Smooth muscle cell (in vitro differentiated cells): ENCODE data around the gene UBA3. TPM values are rescaled to one million over a fixed set of nuclear protein-coding genes. Genes with fewer than 3 reads are reported as not detected.

ENCODE experiments used
- DNase-seq: peaks from one replicate; lab custom pipeline; 2025; ENCODE audit not compliant: unreplicated experiment; lab: John Stamatoyannopoulos, UW
- H2AFZ ChIP-seq: fragments of 200-600 bp; sonication (generic); 2 replicates; pipeline ENCODE4 v1.6.0; 2016; ENCODE audit warnings: antibody characterized with exemption, low read depth, mild to moderate bottlenecking
- H3F3A ChIP-seq: fragments of 200-600 bp; sonication (generic); 2 replicates; pipeline ENCODE4 v1.6.0; 2017; ENCODE audit warnings: antibody characterized with exemption, low read depth
- H3K27ac ChIP-seq: fragments of 200-600 bp; sonication (generic); 2 replicates; pipeline ENCODE4 v1.5.1; 2016; ENCODE audit warnings: low read depth, mild to moderate bottlenecking
- H3K27me3 ChIP-seq: fragments of 200-600 bp; sonication (generic); 2 replicates; pipeline ENCODE4 v1.6.1; 2016; ENCODE audit warnings: low read depth, mild to moderate bottlenecking
- H3K36me3 ChIP-seq: fragments of 200-600 bp; sonication (generic); 2 replicates; pipeline ENCODE4 v1.5.1; 2016; ENCODE audit warnings: low read depth
- H3K4me1 ChIP-seq: fragments of 200-600 bp; sonication (generic); 2 replicates; pipeline ENCODE4 v1.5.1; 2016; ENCODE audit warnings: low read depth
- H3K4me2 ChIP-seq: fragments of 200-600 bp; sonication (generic); 2 replicates; pipeline ENCODE4 v1.6.0; 2016; ENCODE audit warnings: mild to moderate bottlenecking
- H3K4me3 ChIP-seq: fragments of 200-600 bp; sonication (generic); 2 replicates; pipeline ENCODE4 v1.5.1; 2016; ENCODE audit warnings: mild to moderate bottlenecking
- H3K79me2 ChIP-seq: fragments of 200-600 bp; sonication (generic); 2 replicates; pipeline ENCODE4 v1.6.0; 2016; ENCODE audit warnings: low read depth, mild to moderate bottlenecking
- H3K9ac ChIP-seq: fragments of 200-600 bp; sonication (generic); 2 replicates; pipeline ENCODE4 v1.6.0; 2016; ENCODE audit warnings: low read depth
- H3K9me3 ChIP-seq: fragments of 200-600 bp; sonication (generic); replicated peaks from 2 replicates; pipeline ENCODE4 v1.5.1; 2016; ENCODE audit warnings: low read depth
- H4K20me1 ChIP-seq: fragments of 200-600 bp; sonication (generic); 2 replicates; pipeline ENCODE4 v1.6.0; 2016; ENCODE audit warnings: low read depth
- WGBS: methylation state at CpG from one replicate; pipeline ENCODE4 v1.1.7; 2016; ENCODE audit warnings: low lambda C conversion rate; 5-methylcytosine and 5-hydroxymethylcytosine counted together
- polyA plus RNA-seq: library from polyadenylated mRNA; unstranded; fragments of >200 nt; fragmentation: Nextera tagmentation; extraction: Ambion mirVana; gene quantifications from 2 replicates; pipeline ENCODE4 v1.2.1, GENCODE V29; 2016
- total RNA-seq: library from RNA; depleted of rRNA; stranded (reverse); fragments of >200 nt; gene quantifications from 2 replicates; pipeline ENCODE4 v1.2.3, GENCODE V29; 2014
- TF ChIP-seq, protein P1 (sequence below): fragments of 200-600 bp; sonication (generic); IDR thresholded peaks from 2 replicates; pipeline ENCODE4 v1.5.1; 2017; ENCODE audit warnings: borderline replicate concordance, mild to moderate bottlenecking, antibody characterized with exemption; ENCODE audit not compliant: insufficient read depth, poor library complexity, severe bottlenecking

UBA3 gene
- total RNA-seq = 71.2 and 102 TPM in 2 replicates
- polyA plus RNA-seq = 47.5 and 52.4 TPM in 2 replicates

DNA sequence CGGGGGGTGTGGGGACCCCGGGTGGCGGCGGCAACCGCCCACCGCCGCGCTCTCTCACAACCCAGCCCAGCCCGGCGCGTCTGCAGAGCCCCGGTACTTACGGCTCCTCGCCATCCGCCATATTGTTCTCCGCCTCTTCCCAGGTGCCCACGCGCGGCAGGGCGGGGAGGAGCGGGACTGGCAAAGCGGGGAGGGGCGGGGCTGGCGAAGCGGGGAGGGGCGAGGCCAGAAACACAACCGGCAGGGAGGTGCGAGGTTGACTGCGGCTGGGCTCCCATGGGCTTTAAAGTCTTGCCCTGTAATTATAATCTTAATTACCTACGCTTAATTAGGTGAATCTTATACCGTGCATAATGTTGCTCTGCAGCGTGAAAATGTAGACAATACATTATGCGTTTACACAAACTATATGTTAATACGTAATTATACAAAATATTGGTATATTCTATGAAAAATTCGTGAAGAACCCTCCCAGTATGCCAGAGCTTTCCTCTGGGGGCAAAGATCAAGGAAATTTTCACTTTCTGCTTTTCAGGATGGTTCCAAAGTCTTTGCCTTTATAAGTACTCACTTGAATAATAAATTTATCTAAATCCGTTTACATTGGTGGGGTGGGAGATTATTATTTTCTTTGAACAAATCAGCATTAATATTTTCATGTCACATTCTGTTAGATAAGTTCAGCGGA, at the start of gene UBA3:
Gene UBA3 (minus strand): TSS at position 133 of the 688 bp plus-strand sequence. CDS start 12 bp downstream, at position 121.
- H3K9me3 ChIP-seq = no peaks in the 10 kb centered on the region
- H3K79me2 ChIP-seq = peaks cover 48% of the 10 kb centered on the region
- peaks cover 35% of the 10 kb centered on the region for H4K20me1 ChIP-seq
- H3K27ac ChIP-seq = peak within 1 kb of the TSS; percentile 24
- no peaks in the 10 kb centered on the region for H3K27me3 ChIP-seq
- H3F3A ChIP-seq = peaks cover 20% of the 10 kb centered on the region
- H3K36me3 ChIP-seq = no peaks in the 10 kb centered on the region
- TF ChIP-seq, protein P1, sequence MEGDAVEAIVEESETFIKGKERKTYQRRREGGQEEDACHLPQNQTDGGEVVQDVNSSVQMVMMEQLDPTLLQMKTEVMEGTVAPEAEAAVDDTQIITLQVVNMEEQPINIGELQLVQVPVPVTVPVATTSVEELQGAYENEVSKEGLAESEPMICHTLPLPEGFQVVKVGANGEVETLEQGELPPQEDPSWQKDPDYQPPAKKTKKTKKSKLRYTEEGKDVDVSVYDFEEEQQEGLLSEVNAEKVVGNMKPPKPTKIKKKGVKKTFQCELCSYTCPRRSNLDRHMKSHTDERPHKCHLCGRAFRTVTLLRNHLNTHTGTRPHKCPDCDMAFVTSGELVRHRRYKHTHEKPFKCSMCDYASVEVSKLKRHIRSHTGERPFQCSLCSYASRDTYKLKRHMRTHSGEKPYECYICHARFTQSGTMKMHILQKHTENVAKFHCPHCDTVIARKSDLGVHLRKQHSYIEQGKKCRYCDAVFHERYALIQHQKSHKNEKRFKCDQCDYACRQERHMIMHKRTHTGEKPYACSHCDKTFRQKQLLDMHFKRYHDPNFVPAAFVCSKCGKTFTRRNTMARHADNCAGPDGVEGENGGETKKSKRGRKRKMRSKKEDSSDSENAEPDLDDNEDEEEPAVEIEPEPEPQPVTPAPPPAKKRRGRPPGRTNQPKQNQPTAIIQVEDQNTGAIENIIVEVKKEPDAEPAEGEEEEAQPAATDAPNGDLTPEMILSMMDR = no peak
- peak within 1 kb of the TSS; percentile 100 for H3K4me2 ChIP-seq
- DNase-seq = peak; percentile 57
- WGBS = 17% methylated on average over 14 of the region's 37 CpGs
- peaks cover 35% of the 10 kb centered on the region for H3K4me1 ChIP-seq
- H3K4me3 ChIP-seq = peak within 1 kb of the TSS; percentile 93
- peak within 1 kb of the TSS; percentile 75 for H2AFZ ChIP-seq
- peak within 1 kb of the TSS; percentile 96 for H3K9ac ChIP-seq

DNA sequence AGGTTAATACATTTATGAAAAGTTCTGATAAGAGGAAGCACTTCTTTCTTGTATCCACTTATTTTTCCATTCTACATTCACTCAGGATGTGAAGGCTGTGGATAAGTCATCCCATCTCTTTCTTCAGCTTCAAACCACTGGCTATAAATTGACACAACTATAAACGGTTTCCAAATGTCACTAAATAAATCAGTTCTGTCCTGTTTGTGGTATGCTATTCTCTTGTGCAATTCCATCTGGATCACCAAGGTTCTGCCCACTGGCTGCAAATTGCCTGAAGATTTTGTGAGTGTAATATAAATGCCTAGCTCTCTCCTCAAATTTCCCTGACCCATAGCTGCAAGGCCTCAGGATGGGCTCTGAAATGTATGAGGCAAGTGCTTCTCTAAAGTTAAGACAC, 49.4 kb upstream of the UBA3 start:
- WGBS = 16% methylated on average over 1 of the region's 1 CpG
- Histone ChIP-seq H2AFZ (no peak overlapping the region), H3K4me1 (no peaks in the 10 kb centered on the region), H3K27me3 (no peaks in the 10 kb centered on the region), H3K27ac (no peak overlapping the region), H3K4me2 (no peak overlapping the region), H3K4me3 (no peak overlapping the region), H4K20me1 (no peaks in the 10 kb centered on the region), H3K9ac (no peak overlapping the region), H3F3A (no peaks in the 10 kb centered on the region), H3K36me3 (no peaks in the 10 kb centered on the region), H3K9me3 (no peaks in the 10 kb centered on the region), H3K79me2 (no peaks in the 10 kb centered on the region)
- no peak for DNase-seq
- TF ChIP-seq, protein P1 = no peak

DNA sequence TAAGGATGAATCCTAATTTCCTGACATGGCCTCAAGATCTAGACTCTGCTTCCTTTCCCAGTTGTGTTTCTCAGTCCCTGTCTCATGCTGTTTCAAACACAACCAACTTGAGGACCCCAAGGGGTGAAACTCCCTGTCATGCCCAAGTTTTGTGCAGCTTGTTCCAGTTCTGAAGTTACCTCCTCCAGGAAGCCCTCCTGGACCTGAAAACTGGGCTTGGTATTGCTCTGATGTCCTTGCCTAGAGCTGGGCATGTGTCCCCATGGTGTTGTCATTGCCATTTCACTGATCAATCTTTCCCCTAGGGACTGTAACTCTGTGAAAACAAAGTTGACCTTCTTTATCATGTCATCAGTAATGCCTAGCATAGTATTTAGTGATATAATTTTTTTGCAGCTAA, 48.3 kb upstream of the UBA3 start:
- Histone ChIP-seq H3K27me3 (no peaks in the 10 kb centered on the region), H2AFZ (no peak overlapping the region), H3K9ac (no peak overlapping the region), H3K36me3 (no peaks in the 10 kb centered on the region), H3K4me2 (no peak overlapping the region), H3K4me3 (no peak overlapping the region), H3K9me3 (no peaks in the 10 kb centered on the region), H3K27ac (no peak overlapping the region), H3F3A (no peaks in the 10 kb centered on the region), H4K20me1 (no peaks in the 10 kb centered on the region), H3K4me1 (no peaks in the 10 kb centered on the region), H3K79me2 (no peaks in the 10 kb centered on the region)
- DNase-seq = no peak
- TF ChIP-seq, protein P1 = no peak

DNA sequence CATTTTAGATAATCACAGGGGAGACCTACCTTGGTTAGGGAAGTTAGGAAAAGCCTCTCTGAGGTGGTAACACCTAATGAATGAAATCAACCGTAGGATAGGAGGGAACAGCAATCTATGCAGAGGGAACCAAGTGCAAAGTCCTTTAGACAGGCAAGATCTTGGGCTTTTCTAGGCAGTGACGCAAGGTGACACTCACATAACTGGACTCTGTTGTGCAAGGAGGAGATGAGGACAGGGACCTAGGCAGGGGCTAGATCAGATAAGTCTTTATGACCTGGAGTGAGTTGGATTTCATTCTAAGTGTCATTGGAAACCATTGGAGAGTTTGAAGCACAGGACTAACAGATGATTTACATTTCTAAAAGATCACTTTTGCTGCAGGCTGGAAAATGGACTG, 46.8 kb upstream of the UBA3 start:
- no peaks in the 10 kb centered on the region for H3K9me3 ChIP-seq
- H3K4me3 ChIP-seq = no peak overlapping the region
- no peaks in the 10 kb centered on the region for H3K79me2 ChIP-seq
- no peaks in the 10 kb centered on the region for H3K4me1 ChIP-seq
- H3K36me3 ChIP-seq = no peaks in the 10 kb centered on the region
- WGBS = 92% methylated on average over 2 of the region's 2 CpGs
- H3K4me2 ChIP-seq = no peak overlapping the region
- no peak for DNase-seq
- H3K27ac ChIP-seq = no peak overlapping the region
- no peaks in the 10 kb centered on the region for H3K27me3 ChIP-seq
- no peak overlapping the region for H2AFZ ChIP-seq
- no peaks in the 10 kb centered on the region for H3F3A ChIP-seq
- TF ChIP-seq, protein P1 = no peak
- no peaks in the 10 kb centered on the region for H4K20me1 ChIP-seq
- no peak overlapping the region for H3K9ac ChIP-seq
